ENCODE measurements around the gene RNF151. TPM values are rescaled to one million over a fixed set of nuclear protein-coding genes. Genes with fewer than 3 reads are reported as not detected.

The RNF151 gene
- total and polyA plus RNA-seq, 2 of the 13 experiments (the other 11 are each of a cell fraction or from before 2014, with no cell fraction given): not detected

DNA sequence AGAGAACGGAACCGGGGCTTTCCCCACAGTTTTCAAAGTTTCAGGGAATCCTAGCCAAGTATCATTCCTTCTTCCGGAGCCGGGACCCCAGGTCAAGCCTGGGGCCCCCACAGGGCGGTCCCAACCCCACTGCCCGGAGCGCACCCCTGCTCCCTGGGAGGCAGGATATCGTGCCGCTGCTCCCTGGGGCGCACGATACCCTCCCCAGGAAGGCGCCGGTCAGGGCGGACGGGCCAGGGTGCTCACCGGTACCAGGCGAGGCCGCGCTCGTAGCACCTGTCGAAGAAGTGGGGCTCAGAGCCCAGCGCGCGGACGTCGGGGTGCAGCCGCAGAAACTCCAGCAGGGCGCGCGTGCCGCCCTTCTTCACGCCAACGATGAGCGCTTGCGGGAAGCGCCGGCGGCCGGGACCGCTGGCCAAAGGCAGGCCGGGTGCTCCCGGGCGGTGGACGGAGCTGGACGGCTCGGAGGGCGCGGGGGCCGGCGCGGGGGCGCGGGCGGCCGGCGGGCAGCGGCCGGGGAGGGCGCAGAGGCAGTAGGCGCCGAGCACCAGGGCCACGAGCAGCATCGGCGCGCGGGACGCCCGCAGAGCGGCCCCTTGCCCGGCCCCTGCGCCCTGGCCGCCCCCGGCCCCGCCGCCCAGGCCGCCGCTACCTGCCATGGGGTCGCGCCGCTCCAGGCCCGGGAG lies 48.8 kb upstream of the RNF151 start:
- Histone ChIP-seq H3K79me2 (ENCODE audit: insufficient read depth, low read length) (no peaks in the 10 kb centered on the region), H3K36me3 (replicated peaks in 1 of 2; ENCODE audit: control insufficient read depth in 1 of 2, insufficient read depth in 2 of 2, low read length in 2 of 2) (no peaks in the 10 kb centered on the region), H3K4me3 (replicated peaks in 1 of 3; ENCODE audit: insufficient read depth in 1 of 3, low read depth in 2 of 3, low read length in 3 of 3) (no peak overlapping the region), H3K9me3 (ENCODE audit: low read length) (no peaks in the 10 kb centered on the region), H3K27me3 (ENCODE audit: control insufficient read depth in 1 of 2, insufficient read depth in 2 of 2, low read length in 2 of 2) (peaks cover 35 to 86% of the 10 kb centered on the region in 2 experiments), H3K9ac (ENCODE audit: insufficient read depth, low read depth, low read length) (no peak overlapping the region), H2AFZ (ENCODE audit: low read length) (no peak overlapping the region), H3K4me2 (ENCODE audit: low read depth, low read length) (no peak overlapping the region), H3K4me1 (ENCODE audit: insufficient read depth, low read length) (peaks cover 19% of the 10 kb centered on the region), H4K20me1 (ENCODE audit: insufficient read depth, low read length) (0 out of 2 replicates have a peak, but pooled peaks cover 2% of the 10 kb centered on the region), H3K27ac (ENCODE audit: extremely low read length, insufficient read depth, low read length) (no peak overlapping the region)
- TF ChIP-seq KAT2B (IDR thresholded peaks at IDR 0.05; ENCODE audit: borderline replicate concordance, low read depth, low read length) (no peak), RBM22 (optimal IDR thresholded peaks at IDR 0.05; ENCODE audit: low read length) (no peak), MTF1 (CRISPR knock-in tag; IDR thresholded peaks at IDR 0.05) (no peak), EZH2 (conservative IDR thresholded peaks at IDR 0.05; ENCODE audit: low read depth, low read length) (peak; percentile 68; the same call in 1 of the 2 replicates), NONO (IDR thresholded peaks at IDR 0.05) (no peak), NONO (CRISPR knock-in tag; conservative IDR thresholded peaks at IDR 0.05) (no peak), ASH2L (IDR thresholded peaks at IDR 0.05; ENCODE audit: insufficient read length, low read depth, low read length) (no peak)
- TF ChIP-seq, protein P1, sequence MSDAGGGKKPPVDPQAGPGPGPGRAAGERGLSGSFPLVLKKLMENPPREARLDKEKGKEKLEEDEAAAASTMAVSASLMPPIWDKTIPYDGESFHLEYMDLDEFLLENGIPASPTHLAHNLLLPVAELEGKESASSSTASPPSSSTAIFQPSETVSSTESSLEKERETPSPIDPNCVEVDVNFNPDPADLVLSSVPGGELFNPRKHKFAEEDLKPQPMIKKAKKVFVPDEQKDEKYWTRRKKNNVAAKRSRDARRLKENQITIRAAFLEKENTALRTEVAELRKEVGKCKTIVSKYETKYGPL (CRISPR knock-in tag; IDR thresholded peaks at IDR 0.05): no peak
- TF ChIP-seq, protein P2, sequence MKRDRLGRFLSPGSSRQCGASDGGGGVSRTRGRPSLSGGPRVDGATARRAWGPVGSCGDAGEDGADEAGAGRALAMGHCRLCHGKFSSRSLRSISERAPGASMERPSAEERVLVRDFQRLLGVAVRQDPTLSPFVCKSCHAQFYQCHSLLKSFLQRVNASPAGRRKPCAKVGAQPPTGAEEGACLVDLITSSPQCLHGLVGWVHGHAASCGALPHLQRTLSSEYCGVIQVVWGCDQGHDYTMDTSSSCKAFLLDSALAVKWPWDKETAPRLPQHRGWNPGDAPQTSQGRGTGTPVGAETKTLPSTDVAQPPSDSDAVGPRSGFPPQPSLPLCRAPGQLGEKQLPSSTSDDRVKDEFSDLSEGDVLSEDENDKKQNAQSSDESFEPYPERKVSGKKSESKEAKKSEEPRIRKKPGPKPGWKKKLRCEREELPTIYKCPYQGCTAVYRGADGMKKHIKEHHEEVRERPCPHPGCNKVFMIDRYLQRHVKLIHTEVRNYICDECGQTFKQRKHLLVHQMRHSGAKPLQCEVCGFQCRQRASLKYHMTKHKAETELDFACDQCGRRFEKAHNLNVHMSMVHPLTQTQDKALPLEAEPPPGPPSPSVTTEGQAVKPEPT (CRISPR knock-in tag; IDR thresholded peaks at IDR 0.05; ENCODE audit: low read depth): no peak
- TF ChIP-seq, protein P3, sequence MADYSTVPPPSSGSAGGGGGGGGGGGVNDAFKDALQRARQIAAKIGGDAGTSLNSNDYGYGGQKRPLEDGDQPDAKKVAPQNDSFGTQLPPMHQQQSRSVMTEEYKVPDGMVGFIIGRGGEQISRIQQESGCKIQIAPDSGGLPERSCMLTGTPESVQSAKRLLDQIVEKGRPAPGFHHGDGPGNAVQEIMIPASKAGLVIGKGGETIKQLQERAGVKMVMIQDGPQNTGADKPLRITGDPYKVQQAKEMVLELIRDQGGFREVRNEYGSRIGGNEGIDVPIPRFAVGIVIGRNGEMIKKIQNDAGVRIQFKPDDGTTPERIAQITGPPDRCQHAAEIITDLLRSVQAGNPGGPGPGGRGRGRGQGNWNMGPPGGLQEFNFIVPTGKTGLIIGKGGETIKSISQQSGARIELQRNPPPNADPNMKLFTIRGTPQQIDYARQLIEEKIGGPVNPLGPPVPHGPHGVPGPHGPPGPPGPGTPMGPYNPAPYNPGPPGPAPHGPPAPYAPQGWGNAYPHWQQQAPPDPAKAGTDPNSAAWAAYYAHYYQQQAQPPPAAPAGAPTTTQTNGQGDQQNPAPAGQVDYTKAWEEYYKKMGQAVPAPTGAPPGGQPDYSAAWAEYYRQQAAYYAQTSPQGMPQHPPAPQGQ (CRISPR knock-in tag; IDR thresholded peaks at IDR 0.05; ENCODE audit: borderline replicate concordance): no peak
- TF ChIP-seq, protein P4, sequence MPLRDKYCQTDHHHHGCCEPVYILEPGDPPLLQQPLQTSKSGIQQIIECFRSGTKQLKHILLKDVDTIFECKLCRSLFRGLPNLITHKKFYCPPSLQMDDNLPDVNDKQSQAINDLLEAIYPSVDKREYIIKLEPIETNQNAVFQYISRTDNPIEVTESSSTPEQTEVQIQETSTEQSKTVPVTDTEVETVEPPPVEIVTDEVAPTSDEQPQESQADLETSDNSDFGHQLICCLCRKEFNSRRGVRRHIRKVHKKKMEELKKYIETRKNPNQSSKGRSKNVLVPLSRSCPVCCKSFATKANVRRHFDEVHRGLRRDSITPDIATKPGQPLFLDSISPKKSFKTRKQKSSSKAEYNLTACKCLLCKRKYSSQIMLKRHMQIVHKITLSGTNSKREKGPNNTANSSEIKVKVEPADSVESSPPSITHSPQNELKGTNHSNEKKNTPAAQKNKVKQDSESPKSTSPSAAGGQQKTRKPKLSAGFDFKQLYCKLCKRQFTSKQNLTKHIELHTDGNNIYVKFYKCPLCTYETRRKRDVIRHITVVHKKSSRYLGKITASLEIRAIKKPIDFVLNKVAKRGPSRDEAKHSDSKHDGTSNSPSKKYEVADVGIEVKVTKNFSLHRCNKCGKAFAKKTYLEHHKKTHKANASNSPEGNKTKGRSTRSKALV (CRISPR knock-in tag; IDR thresholded peaks at IDR 0.05): peak; percentile 91
- BruUV-seq (replicated peaks): no TSS peak
- no peak for ATAC-seq
- ChIA-PET CTCF (ENCODE audit: low intra/inter-chr PET ratio, low total read pairs) (no interaction called here), POLR2A (no interaction called here)
- whole genome bisulfite sequencing (ENCODE audit: low lambda C conversion rate): 60% methylated on average over 3 of the region's 81 CpGs
- FAIRE-seq: no peak
- intact Hi-C loops (cut with micrococcal nuclease; ENCODE audit: unreplicated experiment): no loop called here
- in situ Hi-C loops (cut with HindIII; ENCODE audit: extremely low pct_ligation_motif_present, low pct_unique_long_range_greater_than_20kb): no loop called here
- DNase-seq (ENCODE audit: low spot score): no peak

Measured in HepG2 (cell line).